Measurements from ENCODE around the gene FADS3.

The FADS3 gene

GRCh38 chr11:61862714-61863547 is 28.4 kb downstream of the FADS3 start:
- DNase-seq (ENCODE audit: low read depth in 1 of 2, low spot score in 1 of 2): no peak

GRCh38 chr11:61861634-61862033 is 29.7 kb downstream of the FADS3 start:
- no peak for DNase-seq (ENCODE audit: low read depth in 1 of 2, low spot score in 1 of 2)

- DNase-seq (ENCODE audit: low read depth in 1 of 2, low spot score in 1 of 2): no peak
These were observed 31.1 kb downstream of the FADS3 start for GRCh38 chr11:61860054-61860903.

GRCh38 chr11:61855939-61856680 is 35.2 kb downstream of the FADS3 start:
- no peak for DNase-seq (ENCODE audit: low read depth in 1 of 2, low spot score in 1 of 2)

- no peak for DNase-seq (ENCODE audit: low read depth in 1 of 2, low spot score in 1 of 2)
These were observed 36.2 kb downstream of the FADS3 start for GRCh38 chr11:61854966-61855714.

GRCh38 chr11:61854206-61854895 is 37.0 kb downstream of the FADS3 start:
- DNase-seq (ENCODE audit: low read depth in 1 of 2, low spot score in 1 of 2): no peak

- no peak for DNase-seq (ENCODE audit: low read depth in 1 of 2, low spot score in 1 of 2)
These were observed 37.6 kb downstream of the FADS3 start for GRCh38 chr11:61853698-61854169.

- DNase-seq (ENCODE audit: low read depth in 1 of 2, low spot score in 1 of 2): no peak
These were observed 39.4 kb downstream of the FADS3 start for GRCh38 chr11:61851900-61852295.

GRCh38 chr11:61851113-61851899 is 40.0 kb downstream of the FADS3 start:
- DNase-seq (ENCODE audit: low read depth in 1 of 2, low spot score in 1 of 2): no peak

- no peak for DNase-seq (ENCODE audit: low read depth in 1 of 2, low spot score in 1 of 2)
These were observed 40.7 kb downstream of the FADS3 start for GRCh38 chr11:61850687-61851086.

- DNase-seq (ENCODE audit: low read depth in 1 of 2, low spot score in 1 of 2): no peak
These were observed 42.7 kb downstream of the FADS3 start for GRCh38 chr11:61848631-61849030.

GRCh38 chr11:61847914-61848581 is 43.3 kb downstream of the FADS3 start:
- no peak for DNase-seq (ENCODE audit: low read depth in 1 of 2, low spot score in 1 of 2)

GRCh38 chr11:61846362-61847020 is 44.9 kb downstream of the FADS3 start:
- no peak for DNase-seq (ENCODE audit: low read depth in 1 of 2, low spot score in 1 of 2)

- DNase-seq (ENCODE audit: low read depth in 1 of 2, low spot score in 1 of 2): no peak
These were observed 46.3 kb downstream of the FADS3 start for GRCh38 chr11:61844909-61845565.

- DNase-seq (ENCODE audit: low read depth in 1 of 2, low spot score in 1 of 2): no peak
These were observed 48.9 kb downstream of the FADS3 start for GRCh38 chr11:61842528-61842820.

GRCh38 chr11:61841636-61842527 is 49.5 kb downstream of the FADS3 start:
- no peak for DNase-seq (ENCODE audit: low read depth in 1 of 2, low spot score in 1 of 2)

- no peak for DNase-seq (ENCODE audit: low read depth in 1 of 2, low spot score in 1 of 2)
These were observed 51.0 kb downstream of the FADS3 start for GRCh38 chr11:61840371-61840770.

Measured in stimulated activated CD4-positive, alpha-beta T cell treated with anti-CD3 and anti-CD28 coated beads, Interleukin-15, amount 100 ng/mL, for 1 hour (primary cell).